AML-193 (cell line): Measurements from ENCODE around the gene TPM1.
A peak's percentile ranks its signal among the peaks of the same experiment; 100 is the strongest.

Source experiments
- DNase-seq, 2 experiments: peaks; one replicate each; lab custom pipeline; 2025; lab: John Stamatoyannopoulos, UW

TPM1 gene

DNA sequence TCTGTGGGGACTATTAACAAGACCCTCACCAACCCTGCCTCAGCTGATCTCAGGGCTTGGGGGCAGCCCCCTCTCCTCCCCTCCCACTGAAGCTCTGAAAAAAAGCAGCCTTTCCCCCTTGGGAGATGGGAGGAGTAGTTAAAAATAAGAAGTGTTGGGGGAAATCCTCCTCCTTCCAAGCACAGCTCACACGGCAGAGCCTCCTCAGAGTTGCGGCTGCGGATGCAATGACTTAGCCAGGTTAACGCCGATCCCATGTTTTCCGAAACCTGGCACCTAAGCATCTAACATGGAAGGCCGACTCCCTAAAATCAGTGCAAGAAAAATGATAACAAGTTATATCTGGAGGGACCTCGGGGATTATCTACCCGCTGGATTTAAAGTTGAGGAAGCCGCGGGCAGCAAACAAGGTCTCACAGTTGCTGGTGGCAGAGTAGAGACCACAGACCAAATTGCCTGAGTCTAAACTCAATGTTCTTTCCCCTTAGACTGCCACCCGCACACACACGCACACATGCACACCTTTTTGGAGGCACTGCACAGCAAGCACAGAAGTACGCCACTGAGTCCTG is 1.1 kb upstream of the TPM1 start:
- no peak for DNase-seq

- DNase-seq = no peak
Observed at GRCh38 chr15:63042877-63043334, 359 bp downstream of the TPM1 start.

DNA sequence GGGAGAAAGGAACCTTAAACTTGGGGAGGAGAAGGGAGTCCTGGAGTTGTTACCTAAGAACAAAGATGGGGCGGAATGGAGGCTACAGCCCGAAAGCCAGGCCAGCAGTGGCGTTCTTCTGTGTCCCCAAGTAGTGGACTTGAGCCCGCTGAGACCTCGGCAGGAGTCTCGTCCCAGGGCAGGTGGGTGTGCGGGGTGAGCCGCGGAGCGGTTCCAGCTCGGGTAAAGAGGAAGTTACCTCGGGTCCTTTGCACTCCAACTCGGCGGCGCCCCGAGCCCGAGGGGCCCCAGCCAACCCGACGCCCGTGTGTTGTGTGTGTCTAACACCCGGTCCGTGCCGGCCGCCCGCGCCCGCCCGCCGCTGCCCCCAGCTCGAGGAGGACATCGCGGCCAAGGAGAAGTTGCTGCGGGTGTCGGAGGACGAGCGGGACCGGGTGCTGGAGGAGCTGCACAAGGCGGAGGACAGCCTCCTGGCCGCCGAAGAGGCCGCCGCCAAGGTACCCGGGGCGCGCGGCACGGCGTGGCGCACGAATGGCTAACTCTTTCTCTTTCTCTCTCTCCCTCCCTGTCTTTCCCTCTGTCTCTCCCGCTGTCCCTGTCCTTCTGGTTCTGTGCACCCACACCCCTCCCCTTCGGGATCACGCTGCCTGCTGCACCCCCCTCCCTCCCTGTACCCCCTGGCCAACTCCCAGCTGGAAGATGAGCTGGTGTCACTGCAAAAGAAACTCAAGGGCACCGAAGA is 959 bp downstream of the TPM1 start:
- DNase-seq = no peak

DNA sequence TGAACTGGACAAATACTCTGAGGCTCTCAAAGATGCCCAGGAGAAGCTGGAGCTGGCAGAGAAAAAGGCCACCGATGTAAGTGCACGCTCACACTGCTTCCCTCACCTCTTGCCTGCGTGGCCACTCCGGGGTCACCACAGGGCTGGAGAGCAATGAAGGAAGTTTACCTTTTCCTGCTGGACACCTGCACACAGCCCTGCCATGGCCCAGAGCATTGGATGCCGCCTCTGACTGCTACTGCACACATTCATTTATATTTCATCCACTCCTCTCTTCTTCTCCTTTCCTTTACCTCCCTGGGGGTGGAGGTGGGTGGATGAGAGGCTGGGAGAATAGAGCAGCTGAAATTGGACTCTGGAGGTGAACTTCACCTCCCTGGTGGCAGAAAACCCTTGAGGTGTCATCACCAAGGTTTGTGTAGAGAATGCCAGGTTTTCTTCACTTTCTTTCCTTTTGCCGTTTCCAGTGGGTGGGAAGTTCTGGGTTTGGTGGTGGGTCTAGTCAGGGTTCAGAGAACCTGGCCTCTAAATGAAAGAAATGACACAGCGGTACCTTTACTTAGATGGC is 1.6 kb downstream of the TPM1 start:
- no peak for DNase-seq

DNA sequence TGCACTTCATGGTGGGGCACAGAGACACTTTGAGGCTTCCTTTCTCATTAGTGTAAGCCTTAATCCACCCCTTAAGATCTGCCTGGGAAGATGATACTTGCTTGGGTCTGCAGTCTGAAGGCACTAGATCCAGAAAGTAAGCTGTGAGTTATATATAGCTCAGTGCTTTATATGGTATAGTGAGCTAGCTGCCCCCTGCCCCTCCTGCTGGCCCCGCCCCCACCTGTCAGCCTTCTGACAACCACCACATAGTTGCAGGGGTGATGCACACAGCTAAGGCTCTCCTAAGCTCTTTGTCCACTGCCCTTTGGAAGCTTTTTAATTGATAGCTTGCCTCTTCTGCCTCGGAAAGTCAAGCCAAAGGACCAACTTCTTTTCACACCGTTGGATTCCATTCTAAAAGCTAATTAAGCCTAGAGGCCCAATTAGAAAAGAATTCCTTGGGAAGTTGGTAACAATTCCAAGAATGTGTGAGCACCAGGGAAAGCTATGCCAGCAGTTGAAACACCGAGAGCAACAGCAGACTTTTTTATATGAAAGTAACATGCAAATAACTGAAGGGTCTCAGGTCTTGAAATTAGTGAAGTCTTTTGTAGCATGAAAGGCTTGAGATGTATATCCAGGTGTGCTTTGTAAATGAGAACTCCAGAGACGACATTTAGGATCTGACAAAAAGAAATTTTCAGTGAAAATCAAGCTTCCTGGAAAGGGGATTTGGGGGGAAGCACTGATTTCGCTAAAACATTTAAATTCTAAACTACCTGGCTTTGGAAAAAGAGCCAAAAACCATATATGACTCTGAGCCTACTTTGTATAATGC is 2.3 kb downstream of the TPM1 start:
- DNase-seq = no peak

DNA sequence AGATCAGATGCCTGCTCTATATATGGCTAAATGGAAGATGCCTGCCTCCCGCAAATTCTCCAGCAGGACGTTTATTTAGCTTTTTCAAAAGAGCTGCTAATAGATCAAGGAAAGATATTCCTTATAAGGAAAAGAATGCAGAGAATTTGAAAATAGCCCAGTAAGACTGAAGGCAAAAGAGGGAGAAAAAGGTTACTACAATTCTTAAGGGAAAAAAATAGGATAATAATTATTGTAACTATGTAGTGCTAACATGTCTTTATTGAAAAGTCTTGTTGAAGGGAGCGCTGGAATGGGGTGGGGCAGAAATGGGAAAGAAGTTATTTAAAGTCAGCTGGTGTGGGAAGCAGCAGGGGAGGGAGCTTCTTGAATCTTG is 2.9 kb downstream of the TPM1 start:
- DNase-seq = no peak

DNA sequence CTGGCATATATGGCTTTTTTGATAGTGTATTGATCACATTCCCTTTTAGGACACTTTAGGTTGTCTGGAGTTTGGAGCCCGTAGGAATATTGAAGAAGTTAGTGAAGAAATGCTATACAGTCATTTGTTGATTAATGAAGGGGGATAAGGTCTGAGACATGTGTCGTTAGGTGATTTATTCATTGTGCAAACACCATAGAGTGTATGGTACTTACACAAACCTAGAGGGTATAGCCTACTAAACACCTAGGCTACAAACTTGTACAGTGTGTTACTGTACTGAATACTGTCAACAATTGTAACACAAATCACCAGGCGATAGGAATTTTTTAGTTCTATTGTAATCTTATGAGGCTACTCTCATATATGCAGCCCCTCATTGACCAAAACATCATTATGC is 3.3 kb downstream of the TPM1 start:
- no peak for DNase-seq

DNA sequence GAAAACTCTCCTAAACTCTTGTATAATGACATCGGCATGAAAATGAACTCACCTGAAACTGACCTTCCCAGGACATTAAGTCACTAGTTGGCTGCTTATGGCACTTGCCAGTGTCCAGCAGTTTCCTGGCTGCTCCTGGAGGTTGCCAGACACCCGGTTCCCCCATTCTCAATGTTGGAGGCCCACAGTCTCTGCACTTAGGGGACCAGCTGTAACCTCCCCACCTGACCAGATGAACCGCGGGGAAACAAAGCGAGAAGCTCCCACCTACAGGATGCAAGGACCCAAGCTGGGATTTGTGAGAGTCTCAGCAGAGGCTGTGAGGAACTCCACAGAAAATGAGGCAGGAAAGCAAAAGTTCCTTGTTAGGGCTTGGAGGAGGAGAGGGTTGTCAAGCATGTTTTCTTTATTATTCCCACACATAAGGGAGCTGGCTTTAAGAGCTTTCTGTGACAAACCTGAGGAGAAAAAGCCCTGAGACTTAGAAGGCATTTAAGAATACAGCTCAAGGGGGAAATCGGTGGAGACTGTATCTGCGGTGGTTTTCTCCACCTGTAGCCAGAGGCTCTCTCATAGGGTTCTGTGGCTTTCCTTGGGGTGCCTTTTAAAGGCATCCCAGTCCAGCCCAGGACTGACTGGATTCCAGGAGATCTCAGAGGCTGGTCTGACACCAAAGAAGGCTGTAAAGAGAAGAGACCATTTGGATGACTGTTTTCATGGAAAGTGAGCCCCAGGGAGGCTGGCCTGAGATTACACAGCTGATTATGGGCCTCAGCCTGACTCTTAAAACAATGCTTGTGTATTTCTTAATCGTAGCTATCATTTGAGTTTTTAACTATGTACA is 4.6 kb downstream of the TPM1 start:
- no peak for DNase-seq

DNA sequence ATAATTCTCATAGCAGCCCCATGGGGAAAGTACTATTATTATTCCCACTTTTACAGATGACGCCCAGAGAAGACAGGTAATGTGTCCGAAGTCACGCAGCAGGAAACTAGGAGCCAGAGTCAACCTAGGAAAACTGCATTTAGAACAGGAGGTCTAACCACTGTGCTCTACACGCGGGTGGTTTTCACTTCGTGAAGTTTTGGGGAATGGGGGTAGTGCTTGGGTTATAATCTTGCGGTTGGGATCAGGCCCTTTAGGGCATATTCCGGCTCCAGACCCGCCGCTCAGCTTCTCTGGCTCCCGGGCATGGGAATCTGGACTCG is 5.2 kb downstream of the TPM1 start:
- no peak for DNase-seq

- DNase-seq = peak; percentile 68 to 77
Observed at GRCh38 chr15:63048115-63048775, 5.7 kb downstream of the TPM1 start.

GRCh38 chr15:63048776-63049665 is 6.5 kb downstream of the TPM1 start:
- DNase-seq = peak; percentile 22 to 37

DNA sequence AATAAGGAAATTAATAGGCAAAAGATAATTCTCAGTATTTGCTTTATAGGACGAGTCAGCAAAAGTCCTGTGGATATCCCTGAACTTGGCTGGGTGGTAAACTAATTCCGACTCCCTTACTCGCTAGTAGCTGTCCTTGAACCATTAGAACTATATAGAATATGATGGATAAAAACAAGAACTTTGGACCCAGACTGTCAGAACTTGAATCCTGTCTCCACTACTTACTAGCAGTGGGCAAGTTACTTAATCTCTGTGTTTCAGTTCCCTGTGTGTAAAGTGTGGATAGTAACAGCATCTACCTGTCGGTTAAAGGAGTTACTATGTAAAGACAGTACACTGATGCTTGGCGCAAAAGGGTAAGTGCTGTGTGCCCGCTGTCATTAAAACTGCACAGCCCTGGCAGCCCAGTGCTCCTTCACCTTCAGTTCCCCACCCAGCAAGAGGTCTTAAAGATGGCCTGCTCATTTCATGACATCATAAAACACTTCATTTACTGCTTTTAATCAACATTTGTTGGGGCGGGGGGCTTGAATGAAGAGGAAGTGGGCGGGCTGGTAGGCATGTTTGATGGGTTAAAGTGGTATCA is 7.3 kb downstream of the TPM1 start:
- DNase-seq = no peak

DNA sequence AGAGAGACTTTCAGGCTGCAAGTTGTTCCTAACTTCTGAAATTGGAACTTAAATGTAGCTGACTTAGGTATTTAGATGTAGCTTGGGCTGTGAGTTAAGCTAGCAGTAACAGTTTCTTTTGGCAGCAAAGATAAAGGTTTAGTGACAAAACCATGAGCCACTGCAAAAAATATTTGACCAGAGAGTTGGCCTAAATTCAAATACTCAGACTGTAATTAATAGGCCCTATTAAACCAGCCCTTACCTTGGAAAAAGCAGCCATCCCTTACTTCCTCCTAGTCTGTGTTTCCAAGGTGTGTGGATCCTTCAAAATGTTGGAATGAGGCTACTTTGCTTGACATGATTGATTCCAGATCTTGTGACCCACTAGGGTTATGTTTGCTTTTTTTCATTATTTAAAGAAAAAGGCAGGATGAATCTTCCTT is 8.2 kb downstream of the TPM1 start:
- no peak for DNase-seq

DNA sequence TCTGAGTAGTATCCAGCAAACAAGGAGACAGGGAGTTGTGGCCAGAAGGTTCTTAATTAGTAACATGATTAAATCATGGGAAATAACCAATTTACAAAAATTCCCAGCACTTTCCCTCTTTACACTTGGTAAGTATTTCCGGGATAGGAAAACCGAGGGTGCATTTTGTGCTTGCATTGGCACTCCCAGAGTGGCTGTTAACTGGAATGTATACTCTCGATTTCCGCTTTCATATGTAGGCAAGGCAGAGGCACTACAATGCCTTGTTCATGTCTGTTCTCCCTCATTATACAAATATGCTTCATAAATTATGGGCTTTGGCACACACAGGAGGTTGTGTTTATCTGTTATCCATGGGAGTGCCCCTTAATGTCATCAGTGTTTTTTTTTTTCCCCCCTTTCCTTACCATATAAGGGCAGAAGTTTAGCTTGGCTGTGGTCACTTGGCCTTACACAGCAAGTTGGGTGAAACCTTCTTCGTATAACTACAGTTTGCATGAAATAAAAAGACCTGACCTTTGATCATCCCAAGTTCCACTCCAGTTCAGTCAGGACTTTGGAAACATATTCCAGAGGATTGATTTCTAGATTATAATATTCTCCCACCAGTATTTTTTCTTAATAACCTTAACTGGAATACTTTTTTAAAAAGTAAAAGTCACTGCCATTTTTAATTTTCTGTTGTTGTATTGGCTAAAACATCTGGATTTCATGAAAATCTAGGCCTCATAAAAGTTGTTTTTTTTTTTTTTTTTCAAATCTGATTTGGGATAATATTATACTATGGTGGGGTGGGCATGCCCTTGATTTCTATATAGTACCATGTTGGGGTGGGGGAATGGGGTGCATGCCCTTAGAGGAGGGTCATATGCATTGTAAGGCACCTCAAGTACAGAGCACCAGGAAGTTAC is 8.9 kb downstream of the TPM1 start:
- no peak for DNase-seq

DNA sequence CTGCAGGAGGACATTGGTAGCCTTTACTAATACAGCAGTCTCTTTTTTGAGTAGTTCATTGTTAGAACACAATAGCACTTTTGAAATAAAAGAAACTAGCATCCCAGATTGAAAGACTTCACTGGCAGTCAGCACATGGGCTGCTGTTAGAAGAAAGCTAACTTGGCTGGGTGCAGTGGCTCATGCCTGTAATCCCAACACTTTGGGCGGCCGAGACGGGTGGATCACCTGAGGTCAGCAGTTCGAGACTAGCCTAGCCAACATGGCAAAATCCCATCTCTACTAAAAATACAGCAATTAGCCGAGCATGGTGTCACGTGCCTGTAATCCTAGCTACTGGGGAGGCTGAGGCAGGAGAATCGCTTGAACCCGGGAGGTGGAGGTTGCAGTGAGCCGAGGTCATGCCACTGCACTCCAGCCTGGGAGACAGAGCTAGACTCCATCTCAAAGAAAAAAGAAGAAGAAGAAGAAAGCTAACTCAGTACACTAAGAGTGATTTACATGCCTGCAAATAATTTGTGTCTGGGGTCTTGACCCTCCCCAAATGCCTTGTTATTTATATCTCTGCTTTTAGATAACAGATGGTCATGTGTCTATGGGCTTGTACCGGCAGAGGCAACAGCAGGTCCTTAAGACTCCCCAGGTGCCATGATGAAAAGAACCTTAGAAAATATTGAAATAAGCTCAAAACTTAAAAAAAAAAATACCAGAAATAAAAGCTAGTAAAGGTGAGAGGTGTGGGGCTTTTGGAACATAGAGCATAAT is 9.7 kb downstream of the TPM1 start:
- DNase-seq = no peak

DNA sequence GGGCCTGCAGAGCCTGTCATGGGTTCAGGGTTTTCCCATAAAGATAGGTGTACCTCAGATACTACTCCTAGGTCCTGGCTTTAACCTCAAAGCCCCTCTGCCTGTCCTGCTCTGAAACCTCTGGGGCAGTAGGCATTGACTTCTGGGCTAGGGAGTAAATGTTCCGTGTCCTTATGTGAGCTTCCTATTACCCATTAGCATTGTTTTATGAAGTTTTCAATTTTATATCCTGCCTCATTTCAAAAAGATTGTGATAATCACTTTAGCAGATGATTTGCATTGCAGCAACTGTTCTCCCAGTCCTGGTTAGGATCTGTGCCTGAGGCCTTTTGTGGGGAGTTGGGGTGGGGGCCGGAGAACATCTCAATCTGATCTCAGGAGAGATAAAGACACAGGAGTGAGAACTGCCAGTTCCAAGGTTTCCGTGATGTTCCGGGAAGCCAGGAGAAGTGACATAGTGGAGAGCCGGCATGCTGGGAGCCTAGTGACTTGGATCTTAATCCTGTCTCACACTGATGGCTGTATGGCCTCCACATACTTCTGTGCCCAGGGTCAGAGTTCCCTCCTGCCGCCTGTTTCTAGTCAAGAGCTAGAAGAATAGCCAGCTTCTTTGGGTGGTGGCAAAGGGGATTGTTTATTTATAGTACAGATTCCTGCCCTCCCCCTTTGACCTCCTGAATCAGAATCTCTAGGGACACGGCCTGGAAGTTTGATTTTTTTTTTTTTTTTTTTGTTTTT is 10.6 kb downstream of the TPM1 start:
- no peak for DNase-seq

GRCh38 chr15:63054281-63054683 is 11.7 kb downstream of the TPM1 start:
- no peak for DNase-seq
